ENCODE measurements around the gene SMAD6.

- TF ChIP-seq CTCF (conservative IDR thresholded peaks at IDR 0.05; ENCODE audit: low read length): no peak
- TF ChIP-seq EZH2phosphoT487 (IDR thresholded peaks at IDR 0.05; ENCODE audit: borderline replicate concordance): no peak
Observed at GRCh38 chr15:66743204-66743603, 41.2 kb downstream of the SMAD6 start.
